Endothelial cell of umbilical vein (primary cell): ENCODE results near the gene SRGAP2.
"Not testable (repeated sequence)": the region's sequence is repeated elsewhere in the genome, so short reads cannot be mapped to it uniquely, and the experiment has no call there.

Experiments
- CTCF ChIP-seq, 2 donors: IDR thresholded peaks; 1 replicate in 1 of 2; 2 replicates in 1 of 2; pipeline ENCODE4 v1.5.1; 2011; ENCODE audit warnings: low read length in 2 of 2, mild to moderate bottlenecking in 2 of 2, moderate library complexity in 2 of 2, control low read depth in 1 of 2, inconsistent platforms in 1 of 2, low read depth in 1 of 2; ENCODE audit not compliant: insufficient read depth in 1 of 2; ENCODE audit errors: extremely low read depth in 1 of 2
- EZH2 ChIP-seq: IDR thresholded peaks from 2 replicates; pipeline ENCODE4 v1.6.1; 2012; ENCODE audit warnings: borderline replicate concordance, low read depth, mild to moderate bottlenecking, moderate library complexity, low read length, inconsistent platforms; ENCODE audit not compliant: severe bottlenecking
- FOS ChIP-seq: IDR thresholded peaks from 2 replicates; pipeline ENCODE4 v1.6.1; 2011; ENCODE audit warnings: mild to moderate bottlenecking, low read length, moderate library complexity, borderline replicate concordance; ENCODE audit not compliant: insufficient read depth
- GATA2 ChIP-seq: IDR thresholded peaks from 2 replicates; pipeline ENCODE4 v1.7.0; 2011; ENCODE audit warnings: low read depth, mild to moderate bottlenecking, moderate library complexity, mixed read lengths, low read length; ENCODE audit not compliant: insufficient read length, insufficient read depth
- JUN ChIP-seq: IDR thresholded peaks from 2 replicates; pipeline ENCODE4 v1.6.1; 2011; ENCODE audit warnings: borderline replicate concordance, low read depth; ENCODE audit not compliant: insufficient read length, insufficient read depth
- MAX ChIP-seq: IDR thresholded peaks from 2 replicates; pipeline ENCODE4 v1.6.1; 2011; ENCODE audit not compliant: insufficient read depth, insufficient read length
- MYC ChIP-seq: IDR thresholded peaks from one replicate; pipeline ENCODE4 v1.6.1; 2011; ENCODE audit warnings: mild to moderate bottlenecking, low read depth, low read length
- POLR2A ChIP-seq: IDR thresholded peaks from 2 replicates; pipeline ENCODE4 v1.6.1; 2012; ENCODE audit warnings: low read depth, mild to moderate bottlenecking, control low read depth, low read length
- POLR2AphosphoS5 ChIP-seq: IDR thresholded peaks from 2 replicates; pipeline ENCODE4 v1.6.1; 2012; ENCODE audit warnings: low read depth, mild to moderate bottlenecking, control low read depth, low read length, moderate library complexity; ENCODE audit not compliant: insufficient read depth

- not testable (repeated sequence) for TF ChIP-seq POLR2A; POLR2AphosphoS5; MAX; CTCF (IDR thresholded peaks at IDR 0.05; ENCODE audit: extremely low read depth in 1 of 2, insufficient read depth in 1 of 2, low read depth in 1 of 2, low read length in 2 of 2); EZH2; JUN; GATA2; MYC; FOS
These were observed 18.2 kb downstream of the SRGAP2 start for GRCh38 chr1:206221585-206221984.
